ENCODE data around the gene GLRX2. TPM values are rescaled to one million over a fixed set of nuclear protein-coding genes. Genes with fewer than 3 reads are reported as not detected.
A peak's percentile ranks its signal among the peaks of the same experiment; 100 is the strongest.

GLRX2 gene
- total RNA-seq, 4 donors from 2014 or later: 2.3 to 19.9 (median 11.8) TPM

GRCh38 chr1:193070942-193071341 lies 34.3 kb downstream of the GLRX2 start:
- no peak for DNase-seq
- H3K9me3 ChIP-seq: no peaks in the 10 kb centered on the region
- WGBS, 2 donors: 52 to 76% methylated on average over 5 of the region's 5 CpGs
- peaks cover 0 to 30% (median 0%) of the 10 kb centered on the region in 3 donors for H3K36me3 ChIP-seq
- no peaks in the 10 kb centered on the region for H3K27me3 ChIP-seq
- intact Hi-C loops (cut with DNase I): no loop called here
- peaks cover 0 to 12% (median 0%) of the 10 kb centered on the region in 3 donors for H3K4me1 ChIP-seq
- no peak overlapping the region for H3K27ac ChIP-seq
- TF ChIP-seq CTCF (IDR thresholded peaks at IDR 0.05) (no peak), POLR2A (IDR thresholded peaks at IDR 0.05) (no peak)
- H3K4me3 ChIP-seq: no peak overlapping the region

- H3K27me3 ChIP-seq: no peaks in the 10 kb centered on the region
- H3K4me3 ChIP-seq: no peak overlapping the region
- peaks cover 0 to 12% (median 0%) of the 10 kb centered on the region in 3 donors for H3K4me1 ChIP-seq
- no peaks in the 10 kb centered on the region for H3K9me3 ChIP-seq
- TF ChIP-seq CTCF (IDR thresholded peaks at IDR 0.05): no peak
- TF ChIP-seq POLR2A (IDR thresholded peaks at IDR 0.05): no peak
- no peak overlapping the region for H3K27ac ChIP-seq
- 76 to 89% methylated on average over 2 of the region's 2 CpGs for WGBS, 2 donors
- H3K36me3 ChIP-seq: peaks cover 0 to 30% (median 0%) of the 10 kb centered on the region in 3 donors
- intact Hi-C loops (cut with DNase I): no loop called here
- DNase-seq: no peak
Observed at GRCh38 chr1:193070386-193070753, 34.8 kb downstream of the GLRX2 start.

GRCh38 chr1:193069748-193070385 lies 35.3 kb downstream of the GLRX2 start:
- H3K4me1 ChIP-seq: peaks cover 0 to 12% (median 0%) of the 10 kb centered on the region in 3 donors
- DNase-seq: no peak
- no peaks in the 10 kb centered on the region for H3K27me3 ChIP-seq
- H3K36me3 ChIP-seq: peaks cover 0 to 30% (median 0%) of the 10 kb centered on the region in 3 donors
- H3K9me3 ChIP-seq: no peaks in the 10 kb centered on the region
- no peak overlapping the region for H3K4me3 ChIP-seq
- 79 to 80% methylated on average over 4 of the region's 4 CpGs for WGBS, 2 donors
- intact Hi-C loops (cut with DNase I): loop anchor here (10.0 kb wide), 1 partner anchor 55 kb away; the partner anchor contains the start of gene CDC73
- TF ChIP-seq POLR2A (IDR thresholded peaks at IDR 0.05) (no peak), CTCF (IDR thresholded peaks at IDR 0.05) (peak in 1 of 6 experiments; percentile 20)
- H3K27ac ChIP-seq: no peak overlapping the region

- Histone ChIP-seq H3K36me3 (peaks cover 0 to 25% (median 0%) of the 10 kb centered on the region in 3 donors), H3K9me3 (no peaks in the 10 kb centered on the region), H3K27ac (no peak overlapping the region), H3K27me3 (no peaks in the 10 kb centered on the region), H3K4me3 (no peak overlapping the region), H3K4me1 (peaks cover 0 to 19% (median 0%) of the 10 kb centered on the region in 3 donors)
- TF ChIP-seq CTCF (IDR thresholded peaks at IDR 0.05): no peak
- no peak for TF ChIP-seq POLR2A (IDR thresholded peaks at IDR 0.05)
- intact Hi-C loops (cut with DNase I): loop anchor here (10.0 kb wide), 1 partner anchor 57 kb away; the partner anchor contains the start of gene CDC73
- DNase-seq: no peak
Observed at GRCh38 chr1:193068013-193068412, 37.2 kb downstream of the GLRX2 start.

GRCh38 chr1:193066606-193067005 lies 38.6 kb downstream of the GLRX2 start:
- 74 to 82% methylated on average over 4 of the region's 4 CpGs for WGBS, 2 donors
- TF ChIP-seq POLR2A (IDR thresholded peaks at IDR 0.05) (no peak), CTCF (IDR thresholded peaks at IDR 0.05) (no peak)
- Histone ChIP-seq H3K27ac (no peak overlapping the region), H3K27me3 (no peaks in the 10 kb centered on the region), H3K4me1 (peaks cover 0 to 30% (median 0%) of the 10 kb centered on the region in 3 donors), H3K4me3 (no peak overlapping the region), H3K36me3 (peaks cover 0 to 12% (median 0%) of the 10 kb centered on the region in 3 donors), H3K9me3 (no peaks in the 10 kb centered on the region)
- DNase-seq: no peak
- intact Hi-C loops (cut with DNase I): loop anchor here (10.0 kb wide), 1 partner anchor 58 kb away; the partner anchor contains the start of gene CDC73
